ENCODE measurements around the gene MACROH2A1.

- TF ChIP-seq CTCF (conservative IDR thresholded peaks at IDR 0.05; ENCODE audit: low read depth in 2 of 2) (no peak), EZH2 (IDR thresholded peaks at IDR 0.05; ENCODE audit: low read depth, unreplicated experiment) (no peak), REST (IDR thresholded peaks at IDR 0.05; ENCODE audit: unreplicated experiment) (no peak), POLR2AphosphoS5 (IDR thresholded peaks at IDR 0.05; ENCODE audit: low read depth) (no peak), JUNB (IDR thresholded peaks at IDR 0.05; ENCODE audit: unreplicated experiment) (no peak), ETS1 (IDR thresholded peaks at IDR 0.05) (no peak), ZNF114 (CRISPR knock-in tag; IDR thresholded peaks at IDR 0.05) (no peak), CREB1 (CRISPR knock-in tag; IDR thresholded peaks at IDR 0.05; ENCODE audit: low read depth) (no peak), ZNF331 (CRISPR knock-in tag; IDR thresholded peaks at IDR 0.05; ENCODE audit: low read depth) (no peak)
Observed at GRCh38 chr5:135376961-135377624, 21.9 kb downstream of the MACROH2A1 start.

All from GM23338 (cell line).